H1 (cell line): Measurements from ENCODE around the gene TSPAN2. TPM values are rescaled to one million over a fixed set of nuclear protein-coding genes. Genes with fewer than 3 reads are reported as not detected.

Source experiments
- CTCF ChIA-PET: fragments of 300-600 bp; sonication (Branson Sonifier 250); formaldehyde crosslinking; loops from one replicate; lab custom pipeline; 2021; ENCODE audit not compliant: partially characterized antibody; lab: Charles Lee
- POLR2A ChIA-PET: fragments of 300-600 bp; sonication (Branson Sonifier 250); formaldehyde crosslinking; loops from one replicate; lab custom pipeline; 2021; ENCODE audit warnings: inconsistent platforms; ENCODE audit not compliant: partially characterized antibody; lab: Charles Lee
- DNase-seq, 2 experiments: peaks; one replicate each; pipeline versions ENCODE4 v3.0.0 to v3.0.0-alpha.2; 2010 to 2022; ENCODE audit warnings: low spot score in 2 of 2, low read depth in 1 of 2, mixed read lengths in 1 of 2
- FAIRE-seq: peaks from 2 replicates; lab custom pipeline; 2011; peaks lifted over from hg19 to GRCh38; lab: Jason Lieb, UNC
- H2AFZ ChIP-seq: 2 replicates; pipeline ENCODE4 v1.8.1; 2012; ENCODE audit warnings: low read length, inconsistent platforms
- H2AK5ac ChIP-seq: 2 replicates; pipeline ENCODE4 v1.6.1; 2013; ENCODE audit warnings: low read depth, low read length
- H2BK120ac ChIP-seq: replicated peaks from 2 replicates; pipeline ENCODE3; 2013; ENCODE audit warnings: low read depth, low read length, inconsistent platforms
- H2BK12ac ChIP-seq: 2 replicates; pipeline ENCODE4 v1.6.1; 2013; ENCODE audit warnings: low read depth, low read length
- H2BK15ac ChIP-seq: 2 replicates; pipeline ENCODE4 v1.6.1; 2013; ENCODE audit warnings: low read length
- H2BK20ac ChIP-seq: 2 replicates; pipeline ENCODE4 v1.6.1; 2013; ENCODE audit warnings: low read length
- H2BK5ac ChIP-seq: 2 replicates; pipeline ENCODE4 v1.6.1; 2013; ENCODE audit warnings: low read depth, low read length
- H3K14ac ChIP-seq: 2 replicates; pipeline ENCODE4 v1.6.1; 2013; ENCODE audit warnings: inconsistent platforms; ENCODE audit not compliant: insufficient read length
- H3K18ac ChIP-seq: 2 replicates; pipeline ENCODE4 v1.6.1; 2013; ENCODE audit warnings: low read length; ENCODE audit errors: extremely low read depth
- H3K23ac ChIP-seq: 2 replicates; pipeline ENCODE4 v1.6.1; 2013; ENCODE audit warnings: inconsistent platforms; ENCODE audit not compliant: insufficient read length
- H3K23me2 ChIP-seq: 2 replicates; pipeline ENCODE4 v1.6.1; 2013; ENCODE audit warnings: low read depth, low read length
- H3K27ac ChIP-seq: 2 replicates; pipeline ENCODE4 v1.6.1; 2011; ENCODE audit warnings: low read depth, low read length, inconsistent platforms
- H3K27me3 ChIP-seq, 4 experiments: replicated peaks in 1 of 4; 1 replicate in 1 of 4; 2 replicates in 3 of 4; pipeline versions ENCODE4 v1.6.1 to v1.8.1; 2011 to 2013; ENCODE audit warnings: low read length in 3 of 4, mild to moderate bottlenecking in 3 of 4, inconsistent platforms in 2 of 4, mixed read lengths in 2 of 4, moderate library complexity in 1 of 4; ENCODE audit not compliant: control insufficient read depth in 3 of 4, insufficient read depth in 3 of 4; ENCODE audit errors: extremely low read depth in 1 of 4
- H3K36me3 ChIP-seq, 4 experiments: 2 replicates each; pipeline versions ENCODE4 v1.6.1 to v1.8.1; 2011 to 2013; ENCODE audit warnings: mild to moderate bottlenecking in 4 of 4, low read length in 3 of 4, moderate library complexity in 2 of 4, control low read depth in 1 of 4, inconsistent platforms in 1 of 4; ENCODE audit not compliant: insufficient read depth in 4 of 4, control insufficient read depth in 2 of 4
- H3K4ac ChIP-seq: replicated peaks from 2 replicates; pipeline ENCODE3; 2013; ENCODE audit warnings: low read length, low read depth, mixed read lengths, inconsistent platforms; ENCODE audit not compliant: insufficient read length
- H3K4me1 ChIP-seq, 4 experiments: replicated peaks in 1 of 4; 1 replicate in 1 of 4; 2 replicates in 3 of 4; pipeline versions ENCODE4 v1.6.1 to v1.8.1; 2011 to 2013; ENCODE audit warnings: low read length in 3 of 4, inconsistent platforms in 2 of 4, mixed read lengths in 1 of 4; ENCODE audit not compliant: insufficient read depth in 4 of 4, control insufficient read depth in 3 of 4
- H3K4me2 ChIP-seq, 2 experiments: 2 replicates each; pipeline versions ENCODE4 v1.6.1 to v1.8.1; 2011 to 2013; ENCODE audit warnings: low read depth in 2 of 2, low read length in 2 of 2, control low read depth in 1 of 2, inconsistent platforms in 1 of 2, mild to moderate bottlenecking in 1 of 2; ENCODE audit not compliant: insufficient read depth in 1 of 2
- H3K4me3 ChIP-seq, 4 experiments: fragments of 200-600, 300-600 bp in 1 of 4; sonication (generic), shearing (Covaris generic), sonication (Bioruptor Twin) in 1 of 4; 2 replicates each; pipeline versions ENCODE4 v1.5.1 to v1.8.1; 2011 to 2016; ENCODE audit warnings: low read length in 4 of 4, low read depth in 3 of 4, control low read depth in 2 of 4, inconsistent platforms in 2 of 4, mild to moderate bottlenecking in 2 of 4, mixed read lengths in 1 of 4, moderate library complexity in 1 of 4; ENCODE audit not compliant: insufficient read depth in 2 of 4; ENCODE audit errors: extremely low read depth in 1 of 4
- H3K56ac ChIP-seq: replicated peaks from 2 replicates; pipeline ENCODE3; 2013; ENCODE audit warnings: low read depth, mild to moderate bottlenecking, mixed read lengths, low read length, inconsistent platforms; ENCODE audit not compliant: insufficient read length
- H3K79me1 ChIP-seq: 2 replicates; pipeline ENCODE4 v1.6.1; 2013; ENCODE audit warnings: low read depth, low read length, control low read depth
- H3K79me2 ChIP-seq, 2 experiments: 2 replicates each; pipeline versions ENCODE4 v1.6.1 to v1.8.1; 2012 to 2013; ENCODE audit warnings: low read length in 2 of 2, mild to moderate bottlenecking in 2 of 2, inconsistent platforms in 1 of 2; ENCODE audit not compliant: insufficient read depth in 2 of 2, control insufficient read depth in 1 of 2
- H3K9ac ChIP-seq, 4 experiments: replicated peaks in 1 of 4; 1 replicate in 1 of 4; 2 replicates in 3 of 4; pipeline versions ENCODE4 v1.6.1 to v1.8.1; 2011 to 2013; ENCODE audit warnings: low read depth in 3 of 4, low read length in 3 of 4, control low read depth in 2 of 4, mild to moderate bottlenecking in 2 of 4, moderate library complexity in 2 of 4, inconsistent platforms in 1 of 4; ENCODE audit errors: extremely low read depth in 1 of 4
- H3K9me3 ChIP-seq, 2 experiments: 2 replicates each; pipeline versions ENCODE4 v1.6.1 to v1.8.1; 2012 to 2013; ENCODE audit warnings: mild to moderate bottlenecking in 2 of 2, moderate library complexity in 2 of 2, control low read depth in 1 of 2, inconsistent platforms in 1 of 2, low read depth in 1 of 2, low read length in 1 of 2, mixed read lengths in 1 of 2; ENCODE audit not compliant: insufficient read depth in 2 of 2
- H4K20me1 ChIP-seq, 2 experiments: replicated peaks in 1 of 2; 2 replicates each; pipeline versions ENCODE3 to v1.8.1; 2011 to 2013; ENCODE audit warnings: inconsistent platforms in 2 of 2, low read length in 2 of 2, mild to moderate bottlenecking in 1 of 2; ENCODE audit not compliant: insufficient read depth in 2 of 2, control insufficient read depth in 1 of 2
- H4K5ac ChIP-seq: 2 replicates; pipeline ENCODE4 v1.6.1; 2013; ENCODE audit warnings: low read length, low read depth, mixed read lengths, inconsistent platforms; ENCODE audit not compliant: insufficient read length
- H4K8ac ChIP-seq: 2 replicates; pipeline ENCODE4 v1.8.0; 2013; ENCODE audit warnings: mild to moderate bottlenecking, moderate library complexity, low read length, inconsistent platforms; ENCODE audit not compliant: insufficient read depth; ENCODE audit errors: extremely low read depth
- H4K91ac ChIP-seq: replicated peaks from 2 replicates; pipeline ENCODE3; 2013; ENCODE audit warnings: low read length, mixed read lengths, inconsistent platforms; ENCODE audit not compliant: insufficient read length
- CEBPB ChIP-seq: IDR thresholded peaks from 2 replicates; pipeline ENCODE4 v1.6.1; 2012; ENCODE audit warnings: low read depth, low read length
- CTBP2 ChIP-seq: IDR thresholded peaks from 2 replicates; pipeline ENCODE4 v1.7.0; 2011; ENCODE audit warnings: borderline replicate concordance, mild to moderate bottlenecking, moderate library complexity, mixed read lengths, low read length; ENCODE audit not compliant: insufficient read depth, insufficient read length
- GABPA ChIP-seq: IDR thresholded peaks from 2 replicates; pipeline ENCODE4 v1.6.1; 2011; ENCODE audit warnings: mild to moderate bottlenecking, low read length, moderate library complexity, borderline replicate concordance; ENCODE audit not compliant: insufficient read depth
- HDAC6 ChIP-seq: IDR thresholded peaks from one replicate; pipeline ENCODE4 v1.7.1; 2012; ENCODE audit warnings: low read depth, mild to moderate bottlenecking, inconsistent platforms, low read length, moderate library complexity
- JUND ChIP-seq: IDR thresholded peaks from 2 replicates; pipeline ENCODE4 v1.6.1; 2011; ENCODE audit warnings: mild to moderate bottlenecking, improper control_type of control experiment, low read length
- RFX5 ChIP-seq: IDR thresholded peaks from 2 replicates; pipeline ENCODE4 v1.6.1; 2011; ENCODE audit warnings: low read depth, low read length, improper control_type of control experiment, borderline replicate concordance
- SP4 ChIP-seq: IDR thresholded peaks from 2 replicates; pipeline ENCODE4 v1.6.1; 2012; ENCODE audit warnings: low read length, inconsistent platforms
- TAF7 ChIP-seq: optimal IDR thresholded peaks from 2 replicates; pipeline ENCODE3; 2011; ENCODE audit warnings: low read depth, mild to moderate bottlenecking, inconsistent platforms, low read length, moderate library complexity, borderline replicate concordance
- TBP ChIP-seq: IDR thresholded peaks from 2 replicates; pipeline ENCODE4 v1.6.1; 2011; ENCODE audit warnings: low read depth, low read length, improper control_type of control experiment
- WGBS, 2 experiments: shearing (Covaris generic) in 1 of 2; methylation state at CpG; one replicate each; pipeline versions ENCODE4 v1.1.6 to v1.1.7; 2013 to 2015; ENCODE audit warnings: low lambda C conversion rate in 2 of 2, mixed read lengths in 2 of 2, inconsistent platforms in 1 of 2, low coverage in 1 of 2, missing lambda C conversion rate in 1 of 2; ENCODE audit not compliant: insufficient replicate concordance in 2 of 2, insufficient coverage in 1 of 2, insufficient read length in 1 of 2; ENCODE audit errors: extremely low coverage in 1 of 2, missing lambda C conversion rate in 1 of 2; 5-methylcytosine and 5-hydroxymethylcytosine counted together
- polyA plus RNA-seq, 7 experiments: library from polyadenylated mRNA; depleted of rRNA in 3 of 7; stranded (reverse) in 5 of 7; unstranded in 2 of 7; fragments of >200 nt in 5 of 7; fragments of 200-250 nt in 2 of 7; gene quantifications; 1 replicate in 5 of 7; 2 replicates in 1 of 7; 4 replicates in 1 of 7; pipeline versions ENCODE4 v1.2.1 to v1.2.3, GENCODE V29; 2011 to 2013; ENCODE audit warnings: missing spikeins in 2 of 7, mixed read lengths in 2 of 7
- total RNA-seq: library from RNA; stranded (reverse); fragmentation: NEBNext Ultra II Directional; extraction: Animal tissue kit (Norgen Biotek cat#: 25700); gene quantifications from 2 replicates; pipeline ENCODE4 v1.2.1, GENCODE V29; 2021
- TF ChIP-seq, protein P1 (sequence below), 3 experiments: IDR thresholded peaks; 1 replicate in 2 of 3; 2 replicates in 1 of 3; pipeline versions ENCODE4 v1.5.1 to v1.6.1; 2011; ENCODE audit warnings: low read length in 3 of 3, mild to moderate bottlenecking in 3 of 3, inconsistent platforms in 2 of 3, low read depth in 1 of 3, moderate library complexity in 1 of 3; ENCODE audit not compliant: insufficient read depth in 1 of 3; ENCODE audit errors: control extremely low read depth in 1 of 3

TSPAN2 gene
- total and polyA plus RNA-seq, 2 of the 8 experiments (the other 6 are each of a cell fraction or from before 2014, with no cell fraction given), result 7.4 to 14.2 TPM

DNA sequence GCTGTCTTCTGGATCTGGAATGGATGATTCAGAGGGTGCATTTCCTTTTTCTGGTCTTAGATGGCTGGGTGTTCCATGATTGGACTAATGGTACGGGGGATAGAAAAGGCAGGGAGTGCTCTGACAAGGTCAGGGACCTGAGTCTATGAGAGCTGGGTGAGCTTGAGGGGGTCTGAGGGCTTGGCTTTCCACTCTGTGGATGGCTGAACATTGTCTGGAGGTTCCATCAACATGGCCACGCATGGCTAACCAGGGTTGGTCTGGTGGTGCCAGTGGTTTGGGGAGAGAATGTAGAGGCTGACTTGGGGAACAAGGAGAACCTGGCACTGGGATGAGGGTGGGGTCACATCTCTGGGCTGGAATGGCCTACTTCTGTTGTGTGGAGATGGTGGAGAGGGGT is 41.5 kb upstream of the TSPAN2 start:
- H3K23me2 ChIP-seq, result no peaks in the 10 kb centered on the region; the same call in 1 of the 2 replicates
- no peak overlapping the region for H3K9ac ChIP-seq
- H3K18ac ChIP-seq, result no peak overlapping the region
- H2BK5ac ChIP-seq, result no peak overlapping the region
- H3K79me2 ChIP-seq, result no peaks in the 10 kb centered on the region
- POLR2A ChIA-PET, result no interaction called here
- H3K4me1 ChIP-seq, result no peaks in the 10 kb centered on the region
- no peaks in the 10 kb centered on the region for H3K79me1 ChIP-seq
- FAIRE-seq, result no peak
- H2AK5ac ChIP-seq, result no peak overlapping the region
- H3K27me3 ChIP-seq, result no peaks in the 10 kb centered on the region
- H3K36me3 ChIP-seq, result no peaks in the 10 kb centered on the region
- no peak overlapping the region for H2BK12ac ChIP-seq
- no peak overlapping the region for H4K91ac ChIP-seq
- H2BK15ac ChIP-seq, result no peak overlapping the region
- H3K14ac ChIP-seq, result no peak overlapping the region
- no peak overlapping the region for H4K5ac ChIP-seq
- H3K4ac ChIP-seq, result no peak overlapping the region
- no peak overlapping the region for H2AFZ ChIP-seq
- 90% methylated on average over 2 of the region's 2 CpGs; no CpG with 5 or more reads in 1 of the 2 experiments for whole genome bisulfite sequencing, 2 experiments
- H3K9me3 ChIP-seq, result no peaks in the 10 kb centered on the region
- no peak overlapping the region for H3K56ac ChIP-seq
- H2BK120ac ChIP-seq, result no peak overlapping the region
- H4K8ac ChIP-seq, result no peak overlapping the region
- CTCF ChIA-PET, result interaction anchor here (0.8 to 2.1 kb wide), 2 partner anchors 11 to 335 kb away, joined by 3 to 7 read pairs; no protein-coding TSS in a partner anchor
- no peaks in the 10 kb centered on the region for H4K20me1 ChIP-seq
- no peak overlapping the region for H2BK20ac ChIP-seq
- H3K4me2 ChIP-seq, result no peak overlapping the region
- no peak for DNase-seq
- no peak overlapping the region for H3K27ac ChIP-seq
- H3K4me3 ChIP-seq, result no peak overlapping the region
- H3K23ac ChIP-seq, result no peak overlapping the region
- TF ChIP-seq SP4 (no peak), RFX5 (no peak), JUND (no peak), GABPA (no peak), TBP (no peak), HDAC6 (no peak), TAF7 (no peak), CEBPB (no peak), CTBP2 (no peak)
- TF ChIP-seq, protein P1, sequence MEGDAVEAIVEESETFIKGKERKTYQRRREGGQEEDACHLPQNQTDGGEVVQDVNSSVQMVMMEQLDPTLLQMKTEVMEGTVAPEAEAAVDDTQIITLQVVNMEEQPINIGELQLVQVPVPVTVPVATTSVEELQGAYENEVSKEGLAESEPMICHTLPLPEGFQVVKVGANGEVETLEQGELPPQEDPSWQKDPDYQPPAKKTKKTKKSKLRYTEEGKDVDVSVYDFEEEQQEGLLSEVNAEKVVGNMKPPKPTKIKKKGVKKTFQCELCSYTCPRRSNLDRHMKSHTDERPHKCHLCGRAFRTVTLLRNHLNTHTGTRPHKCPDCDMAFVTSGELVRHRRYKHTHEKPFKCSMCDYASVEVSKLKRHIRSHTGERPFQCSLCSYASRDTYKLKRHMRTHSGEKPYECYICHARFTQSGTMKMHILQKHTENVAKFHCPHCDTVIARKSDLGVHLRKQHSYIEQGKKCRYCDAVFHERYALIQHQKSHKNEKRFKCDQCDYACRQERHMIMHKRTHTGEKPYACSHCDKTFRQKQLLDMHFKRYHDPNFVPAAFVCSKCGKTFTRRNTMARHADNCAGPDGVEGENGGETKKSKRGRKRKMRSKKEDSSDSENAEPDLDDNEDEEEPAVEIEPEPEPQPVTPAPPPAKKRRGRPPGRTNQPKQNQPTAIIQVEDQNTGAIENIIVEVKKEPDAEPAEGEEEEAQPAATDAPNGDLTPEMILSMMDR (IDR thresholded peaks at IDR 0.05; ENCODE audit: control extremely low read depth in 1 of 3, insufficient read depth in 1 of 3, low read depth in 1 of 3, low read length in 3 of 3), result no peak
